ENCODE data around the gene BBS7. TPM values are rescaled to one million over a fixed set of nuclear protein-coding genes. Genes with fewer than 3 reads are reported as not detected.

The BBS7 gene
- total RNA-seq, 1 experiment from 2014 or later, result 26.2 TPM

- Histone ChIP-seq H2AK5ac (ENCODE audit: insufficient read length, low read length) (no peak overlapping the region), H3K56ac (ENCODE audit: insufficient read length, low read depth, low read length) (no peak overlapping the region), H4K5ac (ENCODE audit: insufficient read length, low read depth, low read length) (no peak overlapping the region), H2BK5ac (ENCODE audit: insufficient read length, low read length) (no peak overlapping the region), H2BK15ac (ENCODE audit: low read depth, low read length) (no peak overlapping the region), H3K9ac (ENCODE audit: extremely low read depth, insufficient read length, low read length) (no peak overlapping the region), H3K23ac (ENCODE audit: insufficient read length, low read depth, low read length) (no peak overlapping the region), H3K4me2 (ENCODE audit: insufficient read depth, insufficient read length, low read length) (no peak overlapping the region), H3K79me1 (ENCODE audit: insufficient read depth, low read depth, low read length, poor library complexity, severe bottlenecking) (no peaks in the 10 kb centered on the region), H3K9me3 (ENCODE audit: control insufficient read depth, low read depth, low read length) (no peaks in the 10 kb centered on the region), H3K27me3 (ENCODE audit: insufficient read depth, low read length) (no peaks in the 10 kb centered on the region), H3K23me2 (ENCODE audit: insufficient read length, low read depth, low read length, poor library complexity, severe bottlenecking) (peaks cover 7% of the 10 kb centered on the region), H4K20me1 (ENCODE audit: control insufficient read depth, insufficient read depth, insufficient read length) (no peaks in the 10 kb centered on the region), H3K27ac (ENCODE audit: insufficient read length, low read depth, low read length) (no peak overlapping the region), H4K91ac (ENCODE audit: insufficient read length, low read depth, low read length) (no peak overlapping the region), H4K8ac (replicated peaks; ENCODE audit: insufficient read length, low read depth, low read length) (no peak overlapping the region), H3K18ac (ENCODE audit: insufficient read length, low read depth, low read length) (no peak overlapping the region), H2BK12ac (ENCODE audit: insufficient read length, low read depth, low read length) (no peak overlapping the region), H2AFZ (ENCODE audit: low read length) (no peak overlapping the region), H3T11ph (ENCODE audit: low read length) (no peak overlapping the region), H3K14ac (ENCODE audit: insufficient read depth, low read length) (no peak overlapping the region), H2BK120ac (ENCODE audit: low read depth, low read length, poor library complexity, severe bottlenecking) (no peak overlapping the region), H2BK20ac (ENCODE audit: low read depth, low read length, poor library complexity, severe bottlenecking) (no peak overlapping the region), H3K4me1 (ENCODE audit: insufficient read depth, low read length) (no peaks in the 10 kb centered on the region; the same call in 1 of the 2 replicates), H3K79me2 (ENCODE audit: insufficient read depth, low read length) (peaks cover 4% of the 10 kb centered on the region; the same call in 1 of the 2 replicates), H3K4ac (ENCODE audit: low read depth, low read length) (no peak overlapping the region)
- Mint-ChIP-seq H3K4me3 (peak overlapping the region in 1 of 2 experiments; percentile 92; a peak in 1 of 5 replicates), H3K4me1 (peaks cover 32 to 42% of the 10 kb centered on the region in 2 experiments), H3K27ac (no peak overlapping the region), H3K27me3 (ENCODE audit: low read depth) (no peaks in the 10 kb centered on the region), H3K9me3 (no peaks in the 10 kb centered on the region), H3K36me3 (ENCODE audit: insufficient read depth in 1 of 3, low read depth in 3 of 3) (peaks cover 14 to 30% (median 20%) of the 10 kb centered on the region in 3 experiments)
- DNase-seq, result no peak
- TF ChIP-seq CTCF (conservative IDR thresholded peaks at IDR 0.05), result no peak
- no CpG with 5 or more reads among the region's 3 CpGs for WGBS (ENCODE audit: extremely low coverage, insufficient read length, low lambda C conversion rate)
These were observed 70.3 kb downstream of the BBS7 start for GRCh38 chr4:121799867-121800501.
